WI38 (cell line): ENCODE results near the gene GDA.

Experiments used
- H3K4me3 ChIP-seq: 2 replicates; pipeline ENCODE4 v1.5.1; 2011; ENCODE audit warnings: low read depth, mild to moderate bottlenecking, control low read depth, low read length
- TF ChIP-seq, protein P1 (sequence below): IDR thresholded peaks from 2 replicates; pipeline ENCODE4 v1.5.1; 2012; ENCODE audit warnings: low read depth, mild to moderate bottlenecking, control low read depth, low read length

Gene GDA

DNA sequence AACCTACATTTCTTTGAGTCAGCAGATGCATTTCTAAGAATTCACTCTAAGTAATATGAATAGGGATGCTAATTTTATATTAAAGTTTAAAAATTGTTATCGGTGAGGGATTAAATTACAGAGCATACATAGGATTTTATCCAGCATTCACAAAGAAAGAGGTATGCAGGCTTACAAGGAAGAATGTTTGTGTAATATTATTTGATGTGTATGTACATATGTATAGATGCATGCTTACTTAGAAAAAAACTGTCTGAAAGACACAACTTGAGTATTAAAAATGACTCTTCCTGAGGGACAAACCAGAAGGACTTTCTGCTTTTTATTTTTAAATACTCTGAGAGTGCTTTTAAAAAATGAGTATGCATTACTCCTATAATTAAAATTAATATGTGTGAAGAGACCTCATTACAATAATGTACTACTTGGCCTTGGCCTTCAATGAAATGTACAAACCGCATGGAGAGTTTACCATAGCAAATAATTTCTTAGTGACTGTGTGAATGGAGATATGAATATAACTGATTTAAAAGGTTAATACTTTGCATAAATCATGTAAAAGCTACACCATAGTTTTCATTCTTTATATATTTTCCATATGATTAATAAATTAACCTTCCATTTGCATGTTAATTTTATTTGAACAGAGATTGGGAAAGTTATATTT lies 77.0 kb downstream of the GDA start:
- H3K4me3 ChIP-seq, result no peak overlapping the region
- TF ChIP-seq, protein P1, sequence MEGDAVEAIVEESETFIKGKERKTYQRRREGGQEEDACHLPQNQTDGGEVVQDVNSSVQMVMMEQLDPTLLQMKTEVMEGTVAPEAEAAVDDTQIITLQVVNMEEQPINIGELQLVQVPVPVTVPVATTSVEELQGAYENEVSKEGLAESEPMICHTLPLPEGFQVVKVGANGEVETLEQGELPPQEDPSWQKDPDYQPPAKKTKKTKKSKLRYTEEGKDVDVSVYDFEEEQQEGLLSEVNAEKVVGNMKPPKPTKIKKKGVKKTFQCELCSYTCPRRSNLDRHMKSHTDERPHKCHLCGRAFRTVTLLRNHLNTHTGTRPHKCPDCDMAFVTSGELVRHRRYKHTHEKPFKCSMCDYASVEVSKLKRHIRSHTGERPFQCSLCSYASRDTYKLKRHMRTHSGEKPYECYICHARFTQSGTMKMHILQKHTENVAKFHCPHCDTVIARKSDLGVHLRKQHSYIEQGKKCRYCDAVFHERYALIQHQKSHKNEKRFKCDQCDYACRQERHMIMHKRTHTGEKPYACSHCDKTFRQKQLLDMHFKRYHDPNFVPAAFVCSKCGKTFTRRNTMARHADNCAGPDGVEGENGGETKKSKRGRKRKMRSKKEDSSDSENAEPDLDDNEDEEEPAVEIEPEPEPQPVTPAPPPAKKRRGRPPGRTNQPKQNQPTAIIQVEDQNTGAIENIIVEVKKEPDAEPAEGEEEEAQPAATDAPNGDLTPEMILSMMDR, result no peak

DNA sequence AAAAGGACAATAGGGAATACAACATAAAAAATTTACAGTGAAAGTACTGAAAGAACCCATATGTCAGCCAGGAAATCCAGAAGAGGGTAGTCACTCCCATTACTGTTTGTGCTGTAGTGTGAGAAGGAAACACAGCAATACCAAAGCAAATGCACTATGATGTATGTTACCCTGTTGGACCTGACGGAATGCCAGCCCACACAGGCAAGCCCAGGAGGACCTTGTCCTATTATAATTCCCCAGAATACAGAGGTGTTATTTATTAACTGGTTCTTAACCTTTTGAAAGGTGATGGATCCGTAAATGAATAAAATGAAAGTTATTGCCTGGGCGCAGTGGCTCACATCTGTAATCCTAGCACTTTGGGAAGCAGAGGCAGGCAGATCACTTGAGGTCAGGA lies 79.0 kb downstream of the GDA start:
- TF ChIP-seq, protein P1, result no peak
- no peak overlapping the region for H3K4me3 ChIP-seq

DNA sequence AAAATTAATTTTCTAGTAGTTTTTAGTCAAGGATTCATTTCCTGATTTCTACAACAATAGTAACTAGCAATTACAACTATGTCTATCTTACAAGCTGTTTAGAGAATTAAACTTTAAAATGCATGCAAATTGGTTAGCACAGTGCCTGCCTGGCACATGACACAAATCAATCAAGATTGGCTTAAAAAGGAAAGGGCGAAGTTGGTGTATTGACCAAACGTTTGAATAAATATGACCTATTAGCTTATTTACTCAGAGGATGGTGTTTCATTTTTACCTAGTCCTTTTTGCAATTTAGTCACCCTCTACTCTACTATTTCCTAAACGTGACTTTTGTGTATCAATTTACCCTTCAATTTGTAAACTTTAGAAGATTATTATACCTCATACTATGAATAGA lies 83.5 kb downstream of the GDA start:
- TF ChIP-seq, protein P1, result no peak
- no peak overlapping the region for H3K4me3 ChIP-seq

DNA sequence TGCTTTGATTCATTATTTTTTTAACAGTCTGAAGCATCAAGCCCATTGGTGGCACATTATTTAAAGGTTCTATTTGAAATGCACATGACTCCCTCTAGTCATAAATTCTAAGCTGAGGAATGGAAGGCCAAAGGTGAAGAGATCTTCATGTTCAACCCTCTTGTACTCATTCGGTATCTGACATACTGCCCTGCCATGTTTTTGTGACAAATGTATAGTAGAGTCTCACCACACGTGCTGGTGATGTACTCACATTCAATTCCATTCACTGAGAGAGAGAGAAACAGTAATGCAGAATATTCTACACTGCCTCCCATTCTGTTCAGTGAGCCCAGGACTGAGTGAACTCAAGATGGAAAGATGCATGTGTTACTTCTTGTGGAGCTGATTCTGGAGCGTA lies 98.3 kb downstream of the GDA start:
- TF ChIP-seq, protein P1, result no peak
- no peak overlapping the region for H3K4me3 ChIP-seq

DNA sequence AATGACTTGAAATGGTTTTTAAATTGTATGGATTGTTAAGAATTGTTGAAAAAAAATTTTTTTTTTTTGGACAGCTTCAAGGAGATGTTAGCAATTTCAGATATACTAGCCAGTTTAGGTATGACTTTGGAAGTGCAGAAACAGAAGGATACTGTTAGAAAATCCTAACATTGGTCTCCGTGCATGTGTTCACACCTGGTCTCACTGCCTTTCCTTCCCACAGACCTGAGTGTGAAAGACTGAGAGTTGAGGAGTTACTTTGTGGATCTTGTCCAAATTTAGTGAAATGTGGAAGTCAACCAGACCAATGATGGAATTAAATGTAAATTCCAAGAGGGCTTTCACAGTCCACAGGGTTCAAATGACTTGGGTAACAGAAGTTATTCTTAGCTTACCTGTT lies 102.3 kb downstream of the GDA start:
- H3K4me3 ChIP-seq, result no peak overlapping the region
- TF ChIP-seq, protein P1, result no peak

DNA sequence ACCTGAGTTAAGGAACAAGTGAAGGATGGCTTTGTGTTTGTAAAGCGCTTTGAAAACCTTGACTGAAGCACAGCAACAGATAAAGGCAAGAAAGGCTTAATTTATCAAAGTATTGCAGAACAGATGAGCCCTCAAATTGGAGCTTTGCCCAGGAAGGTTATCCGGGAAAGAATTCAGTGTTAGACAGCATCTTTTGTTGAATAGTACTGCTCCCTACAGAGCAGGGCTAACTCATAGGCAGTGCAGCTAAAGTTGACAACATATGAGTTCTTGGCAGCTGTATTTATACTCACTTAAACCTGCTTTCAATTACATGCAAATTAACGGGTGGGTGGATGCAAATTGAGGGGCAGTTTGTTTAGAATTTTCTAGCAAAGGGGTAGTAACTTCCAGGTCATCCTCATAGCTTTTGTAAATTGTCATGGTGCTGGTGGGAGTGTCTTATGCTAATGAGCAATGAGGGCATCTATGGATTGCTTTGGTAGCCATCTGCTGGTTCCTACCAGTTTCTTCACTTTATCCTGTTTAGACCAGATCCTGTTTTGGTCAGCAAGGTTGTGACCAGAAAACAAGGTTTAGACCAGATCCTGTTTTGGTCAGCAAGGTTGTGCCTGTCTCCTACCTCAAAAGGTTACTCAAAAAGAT lies 105.8 kb downstream of the GDA start:
- TF ChIP-seq, protein P1, result no peak

DNA sequence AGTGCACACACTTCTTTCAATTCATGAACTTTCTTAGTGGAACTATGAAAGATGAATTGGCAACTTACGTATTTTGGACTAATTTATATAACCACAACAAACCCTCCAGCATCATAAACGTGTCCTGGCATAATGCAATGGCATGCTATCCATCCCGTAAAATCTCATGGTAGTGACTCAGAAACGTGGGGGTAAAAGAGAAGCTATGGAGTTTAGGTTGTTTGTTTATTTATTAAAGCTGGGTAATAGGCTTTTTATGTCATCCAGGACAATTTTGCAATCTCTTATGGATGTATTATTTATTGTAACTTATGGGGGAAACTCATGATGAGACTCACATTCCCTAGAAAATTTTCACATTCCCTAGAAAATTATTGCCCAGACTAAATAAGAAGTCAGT lies 106.3 kb downstream of the GDA start:
- H3K4me3 ChIP-seq, result no peak overlapping the region
- TF ChIP-seq, protein P1, result no peak

More for the DNA sequence above, 105.8 kb downstream of the GDA start:
- H3K4me3 ChIP-seq, result no peak overlapping the region
